Trophoblast cell (in vitro differentiated cells and primary cell): ENCODE data around the gene ADIRF.

ENCODE experiments used
- DNase-seq, 2 donors: peaks; one replicate each; pipeline ENCODE4 v3.0.0-alpha.2; 2016
- H2AFZ ChIP-seq: 2 replicates; pipeline ENCODE4 v1.6.1; 2013; ENCODE audit warnings: low read length, moderate library complexity, mild to moderate bottlenecking; ENCODE audit not compliant: insufficient read depth, poor library complexity
- H2AK5ac ChIP-seq: 2 replicates; pipeline ENCODE4 v1.6.1; 2013; ENCODE audit warnings: mild to moderate bottlenecking, low read length
- H2BK120ac ChIP-seq: 2 replicates; pipeline ENCODE4 v1.6.1; 2013; ENCODE audit warnings: low read length, mild to moderate bottlenecking, moderate library complexity; ENCODE audit not compliant: insufficient read depth, poor library complexity
- H2BK12ac ChIP-seq: 2 replicates; pipeline ENCODE4 v1.6.1; 2013; ENCODE audit warnings: mild to moderate bottlenecking, low read length, moderate library complexity
- H2BK5ac ChIP-seq: 2 replicates; pipeline ENCODE4 v1.6.1; 2013; ENCODE audit warnings: low read length, low read depth, moderate library complexity, mild to moderate bottlenecking; ENCODE audit not compliant: poor library complexity
- H3K14ac ChIP-seq: 2 replicates; pipeline ENCODE4 v1.6.1; 2013; ENCODE audit warnings: mild to moderate bottlenecking, low read length
- H3K18ac ChIP-seq: 2 replicates; pipeline ENCODE4 v1.6.1; 2013; ENCODE audit warnings: mild to moderate bottlenecking, low read length
- H3K23ac ChIP-seq: 2 replicates; pipeline ENCODE4 v1.6.1; 2013; ENCODE audit warnings: low read length
- H3K27ac ChIP-seq: 2 replicates; pipeline ENCODE4 v1.5.1; 2013; ENCODE audit warnings: low read depth, mild to moderate bottlenecking, inconsistent platforms, low read length, moderate library complexity
- H3K27me3 ChIP-seq: 2 replicates; pipeline ENCODE4 v1.6.1; 2013; ENCODE audit warnings: inconsistent platforms, mild to moderate bottlenecking, low read length, moderate library complexity; ENCODE audit not compliant: insufficient read depth
- H3K36me3 ChIP-seq, 2 experiments: 1 replicate in 1 of 2; 2 replicates in 1 of 2; pipeline ENCODE4 v1.6.1; 2013; ENCODE audit warnings: low read length in 2 of 2, mild to moderate bottlenecking in 2 of 2, moderate library complexity in 1 of 2; ENCODE audit not compliant: insufficient read depth in 2 of 2, control insufficient read depth in 1 of 2
- H3K4ac ChIP-seq: 2 replicates; pipeline ENCODE4 v1.6.1; 2013; ENCODE audit warnings: low read depth, mild to moderate bottlenecking, low read length, moderate library complexity
- H3K4me1 ChIP-seq, 2 experiments: 1 replicate in 1 of 2; 2 replicates in 1 of 2; pipeline ENCODE4 v1.6.1; 2013; ENCODE audit warnings: low read length in 2 of 2, mild to moderate bottlenecking in 2 of 2, moderate library complexity in 1 of 2; ENCODE audit not compliant: insufficient read depth in 2 of 2, control insufficient read depth in 1 of 2
- H3K4me2 ChIP-seq: 2 replicates; pipeline ENCODE4 v1.6.1; 2013; ENCODE audit warnings: inconsistent platforms, mild to moderate bottlenecking, low read length, moderate library complexity
- H3K4me3 ChIP-seq: 2 replicates; pipeline ENCODE4 v1.5.1; 2013; ENCODE audit warnings: mild to moderate bottlenecking, low read depth, low read length, inconsistent platforms
- H3K79me1 ChIP-seq: one replicate; pipeline ENCODE4 v1.6.1; 2013; ENCODE audit warnings: low read length
- H3K79me2 ChIP-seq: 2 replicates; pipeline ENCODE4 v1.6.1; 2013; ENCODE audit warnings: low read length, mild to moderate bottlenecking; ENCODE audit not compliant: control insufficient read depth, insufficient read depth, poor library complexity
- H3K9ac ChIP-seq: 2 replicates; pipeline ENCODE4 v1.6.1; 2013; ENCODE audit warnings: mild to moderate bottlenecking, low read length
- H3K9me3 ChIP-seq: 2 replicates; pipeline ENCODE4 v1.6.1; 2013; ENCODE audit warnings: low read depth, mild to moderate bottlenecking, control low read depth, inconsistent platforms, low read length; ENCODE audit not compliant: insufficient read depth
- H4K12ac ChIP-seq: 2 replicates; pipeline ENCODE4 v1.6.1; 2013; ENCODE audit warnings: low read depth, mild to moderate bottlenecking, low read length, moderate library complexity
- H4K8ac ChIP-seq: 2 replicates; pipeline ENCODE4 v1.6.1; 2013; ENCODE audit warnings: low read depth, mild to moderate bottlenecking, low read length, moderate library complexity
- H4K91ac ChIP-seq: one replicate; pipeline ENCODE4 v1.6.1; 2013; ENCODE audit warnings: low read depth, mild to moderate bottlenecking, low read length, moderate library complexity
- WGBS: extraction: QIAGEN DNeasy Blood & Tissue Kit; methylation state at CpG from one replicate; pipeline ENCODE4 v1.1.7; 2013; ENCODE audit warnings: missing lambda C conversion rate; ENCODE audit not compliant: insufficient read length, insufficient coverage; ENCODE audit errors: extremely low coverage; 5-methylcytosine and 5-hydroxymethylcytosine counted together

Gene ADIRF

DNA sequence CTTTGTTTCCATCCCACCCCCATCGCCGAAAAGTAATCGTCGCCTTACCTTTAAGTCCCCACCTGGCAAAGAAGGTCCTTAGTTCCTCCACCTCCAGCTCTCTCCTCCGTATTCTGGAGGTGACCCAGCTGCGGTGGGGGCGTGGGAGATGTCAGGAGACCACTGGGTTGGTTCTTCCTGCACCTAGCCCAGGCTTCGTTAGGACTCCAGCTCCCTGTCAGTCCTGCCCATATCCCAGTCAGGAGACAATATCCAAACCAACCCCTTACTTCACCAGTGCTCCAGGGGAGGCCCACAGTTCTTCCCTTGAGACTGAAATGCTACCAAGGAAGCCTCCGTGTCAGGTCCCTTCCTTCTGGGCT lies 693 bp downstream of the ADIRF start:
- DNase-seq = no peak
- Histone ChIP-seq H3K4me2 (no peak overlapping the region), H3K27me3 (no peaks in the 10 kb centered on the region), H3K9ac (no peak overlapping the region), H4K12ac (no peak overlapping the region), H2BK12ac (no peak overlapping the region), H4K91ac (no peak overlapping the region), H3K9me3 (no peaks in the 10 kb centered on the region), H3K23ac (no peak overlapping the region), H3K14ac (no peak overlapping the region), H3K4me1 (peaks cover 10 to 17% of the 10 kb centered on the region in 2 experiments), H2BK120ac (no peak overlapping the region), H3K36me3 (no peaks in the 10 kb centered on the region), H3K27ac (no peak overlapping the region), H3K18ac (no peak overlapping the region), H2BK5ac (no peak overlapping the region), H3K4ac (no peak overlapping the region), H3K79me1 (peaks cover 7% of the 10 kb centered on the region), H3K79me2 (peaks cover 5% of the 10 kb centered on the region), H3K4me3 (no peak overlapping the region), H2AFZ (no peak overlapping the region), H2AK5ac (no peak overlapping the region), H4K8ac (no peak overlapping the region)
- no CpG with 5 or more reads among the region's 9 CpGs for WGBS

- Histone ChIP-seq H3K23ac (no peak overlapping the region), H2AK5ac (no peak overlapping the region), H4K91ac (no peak overlapping the region), H3K18ac (no peak overlapping the region), H2BK12ac (no peak overlapping the region), H3K79me2 (peaks cover 5% of the 10 kb centered on the region), H3K4me1 (peaks cover 10 to 17% of the 10 kb centered on the region in 2 experiments), H4K8ac (no peak overlapping the region), H3K9me3 (no peaks in the 10 kb centered on the region), H3K14ac (no peak overlapping the region), H3K9ac (no peak overlapping the region), H2BK5ac (no peak overlapping the region), H3K79me1 (peaks cover 7% of the 10 kb centered on the region), H2BK120ac (no peak overlapping the region), H3K4me3 (no peak overlapping the region), H4K12ac (no peak overlapping the region), H3K27ac (no peak overlapping the region), H3K27me3 (no peaks in the 10 kb centered on the region), H3K4ac (no peak overlapping the region), H2AFZ (no peak overlapping the region), H3K36me3 (no peaks in the 10 kb centered on the region), H3K4me2 (no peak overlapping the region)
- peak in 1 of 2 donors; percentile 27 for DNase-seq
- WGBS = no CpG with 5 or more reads among the region's 8 CpGs
Observed at GRCh38 chr10:86969421-86970041, 1.2 kb downstream of the ADIRF start.

DNA sequence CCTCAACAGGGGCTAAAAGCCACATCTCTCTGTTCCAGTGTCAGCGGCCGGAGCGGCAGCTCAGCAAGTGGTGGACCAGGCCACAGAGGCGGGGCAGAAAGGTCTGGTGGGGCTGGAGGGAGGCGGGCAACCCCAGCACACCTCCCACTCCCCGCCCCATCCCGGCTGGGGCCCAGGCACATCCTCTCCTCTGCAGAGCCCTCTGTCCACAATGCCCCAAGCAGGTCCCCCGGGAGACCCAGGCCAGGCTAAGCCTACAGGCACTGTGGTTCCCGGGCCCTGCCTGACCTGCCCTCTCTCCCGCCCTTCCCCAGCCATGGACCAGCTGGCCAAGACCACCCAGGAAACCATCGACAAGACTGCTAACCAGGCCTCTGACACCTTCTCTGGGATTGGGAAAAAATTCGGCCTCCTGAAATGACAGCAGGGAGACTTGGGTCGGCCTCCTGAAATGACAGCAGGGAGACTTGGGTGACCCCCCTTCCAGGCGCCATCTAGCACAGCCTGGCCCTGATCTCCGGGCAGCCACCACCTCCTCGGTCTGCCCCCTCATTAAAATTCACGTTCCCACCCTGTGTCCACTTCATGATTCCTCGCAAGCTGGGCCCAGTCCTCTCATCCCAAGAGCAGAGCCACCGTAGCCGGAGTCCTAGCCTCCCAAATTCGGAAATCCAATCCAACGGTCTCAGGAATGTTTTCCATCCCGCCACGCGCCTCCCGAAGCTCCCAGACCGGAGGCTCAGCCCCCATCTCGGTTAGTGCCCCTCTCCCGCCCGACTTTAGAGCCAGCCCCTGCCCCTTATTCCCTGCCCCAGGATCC lies 2.1 kb downstream of the ADIRF start:
- Histone ChIP-seq H3K14ac (peak overlapping the region; percentile 43), H2BK12ac (peak overlapping the region; percentile 16), H3K9me3 (no peaks in the 10 kb centered on the region), H3K23ac (no peak overlapping the region), H3K4me2 (peak overlapping the region; percentile 84), H3K18ac (peak overlapping the region; percentile 58), H3K27me3 (no peaks in the 10 kb centered on the region), H2BK5ac (no peak overlapping the region), H2BK120ac (peak overlapping the region; percentile 37), H2AFZ (peak overlapping the region; percentile 59), H2AK5ac (no peak overlapping the region), H3K79me2 (peaks cover 5% of the 10 kb centered on the region), H3K9ac (no peak overlapping the region), H4K8ac (peak overlapping the region; percentile 63), H3K36me3 (no peaks in the 10 kb centered on the region), H3K4me3 (peak overlapping the region; percentile 69), H3K4ac (peak overlapping the region; percentile 13), H3K79me1 (peaks cover 7% of the 10 kb centered on the region), H3K27ac (no peak overlapping the region), H3K4me1 (peaks cover 10 to 17% of the 10 kb centered on the region in 2 experiments), H4K91ac (peak overlapping the region; percentile 58), H4K12ac (peak overlapping the region; percentile 63)
- WGBS = no CpG with 5 or more reads among the region's 30 CpGs
- peak; percentile 38 to 52 for DNase-seq

GRCh38 chr10:86970982-86971231 lies 2.6 kb downstream of the ADIRF start:
- no peak overlapping the region for H3K9ac ChIP-seq
- H4K8ac ChIP-seq = peak overlapping the region; percentile 63
- H3K4ac ChIP-seq = peak overlapping the region; percentile 13
- peaks cover 5% of the 10 kb centered on the region for H3K79me2 ChIP-seq
- peaks cover 7% of the 10 kb centered on the region for H3K79me1 ChIP-seq
- no peaks in the 10 kb centered on the region for H3K27me3 ChIP-seq
- H4K12ac ChIP-seq = peak overlapping the region; percentile 63
- H2BK120ac ChIP-seq = peak overlapping the region; percentile 37
- H3K27ac ChIP-seq = no peak overlapping the region
- no CpG with 5 or more reads among the region's 20 CpGs for WGBS
- no peaks in the 10 kb centered on the region for H3K36me3 ChIP-seq
- H3K23ac ChIP-seq = no peak overlapping the region
- no peak for DNase-seq
- peak overlapping the region; percentile 59 for H2AFZ ChIP-seq
- H3K4me2 ChIP-seq = peak overlapping the region; percentile 84
- no peak overlapping the region for H2AK5ac ChIP-seq
- H3K14ac ChIP-seq = peak overlapping the region; percentile 43
- no peak overlapping the region for H2BK5ac ChIP-seq
- peak overlapping the region; percentile 69 for H3K4me3 ChIP-seq
- H3K4me1 ChIP-seq = peaks cover 10 to 17% of the 10 kb centered on the region in 2 experiments
- H2BK12ac ChIP-seq = peak overlapping the region; percentile 16
- H3K18ac ChIP-seq = peak overlapping the region; percentile 58
- H3K9me3 ChIP-seq = no peaks in the 10 kb centered on the region
- H4K91ac ChIP-seq = peak overlapping the region; percentile 58
